Measurements from ENCODE around the gene HOXD12.

- TF ChIP-seq, protein P1, sequence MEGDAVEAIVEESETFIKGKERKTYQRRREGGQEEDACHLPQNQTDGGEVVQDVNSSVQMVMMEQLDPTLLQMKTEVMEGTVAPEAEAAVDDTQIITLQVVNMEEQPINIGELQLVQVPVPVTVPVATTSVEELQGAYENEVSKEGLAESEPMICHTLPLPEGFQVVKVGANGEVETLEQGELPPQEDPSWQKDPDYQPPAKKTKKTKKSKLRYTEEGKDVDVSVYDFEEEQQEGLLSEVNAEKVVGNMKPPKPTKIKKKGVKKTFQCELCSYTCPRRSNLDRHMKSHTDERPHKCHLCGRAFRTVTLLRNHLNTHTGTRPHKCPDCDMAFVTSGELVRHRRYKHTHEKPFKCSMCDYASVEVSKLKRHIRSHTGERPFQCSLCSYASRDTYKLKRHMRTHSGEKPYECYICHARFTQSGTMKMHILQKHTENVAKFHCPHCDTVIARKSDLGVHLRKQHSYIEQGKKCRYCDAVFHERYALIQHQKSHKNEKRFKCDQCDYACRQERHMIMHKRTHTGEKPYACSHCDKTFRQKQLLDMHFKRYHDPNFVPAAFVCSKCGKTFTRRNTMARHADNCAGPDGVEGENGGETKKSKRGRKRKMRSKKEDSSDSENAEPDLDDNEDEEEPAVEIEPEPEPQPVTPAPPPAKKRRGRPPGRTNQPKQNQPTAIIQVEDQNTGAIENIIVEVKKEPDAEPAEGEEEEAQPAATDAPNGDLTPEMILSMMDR (IDR thresholded peaks at IDR 0.05), result peak; percentile 14 to 43 (median 28)
- TF ChIP-seq POLR2A (IDR thresholded peaks at IDR 0.05), result peak; percentile 69
Observed at GRCh38 chr2:176115883-176116813, 16.6 kb downstream of the HOXD12 start, which contains the start of gene HOXD10.

All from transverse colon (tissue), 3 donors.